Prostate gland (tissue), 2 donors: ENCODE measurements around the gene ARHGAP29. TPM values are rescaled to one million over a fixed set of nuclear protein-coding genes. Genes with fewer than 3 reads are reported as not detected.
"Not testable (repeated sequence)": the region's sequence is repeated elsewhere in the genome, so short reads cannot be mapped to it uniquely, and the experiment has no call there.

Experiments
- DNase-seq: peaks from one replicate; pipeline ENCODE4 v3.0.0-alpha.2; 2019; ENCODE audit warnings: low spot score
- H3K27ac ChIP-seq, 2 donors: fragments of 200-600 bp; sonication (generic); 2 replicates each; pipeline ENCODE4 v1.5.1; 2017 to 2019
- H3K27me3 ChIP-seq: fragments of 200-600 bp; sonication (generic); replicated peaks from 2 replicates; pipeline ENCODE4 v1.5.1; 2019; ENCODE audit not compliant: insufficient read depth
- H3K36me3 ChIP-seq, 2 donors: fragments of 200-600 bp; sonication (generic); 1 replicate in 1 of 2; 2 replicates in 1 of 2; pipeline versions ENCODE4 v1.5.1 to v1.8.1; 2017 to 2019
- H3K4me1 ChIP-seq: fragments of 200-600 bp; sonication (generic); replicated peaks from 2 replicates; pipeline ENCODE4 v1.5.1; 2019
- H3K4me3 ChIP-seq, 2 donors: fragments of 200-600 bp; sonication (generic); 2 replicates each; pipeline ENCODE4 v1.5.1; 2017 to 2019
- H3K9me3 ChIP-seq: fragments of 200-600 bp; sonication (generic); 2 replicates; pipeline ENCODE4 v1.5.1; 2017
- CTCF ChIP-seq, 4 experiments: fragments of 200-600 bp in 2 of 4; fragments of 450-650 bp in 2 of 4; sonication (generic) in 2 of 4; IDR thresholded peaks; 1 replicate in 3 of 4; 2 replicates in 1 of 4; pipeline ENCODE4 v1.5.1; 2016 to 2019; ENCODE audit warnings: antibody characterized with exemption in 4 of 4, mild to moderate bottlenecking in 2 of 4, moderate library complexity in 2 of 4
- POLR2A ChIP-seq: fragments of 450-650 bp; IDR thresholded peaks from one replicate; pipeline ENCODE4 v1.6.1; 2016; ENCODE audit warnings: antibody characterized with exemption, mild to moderate bottlenecking
- POLR2AphosphoS5 ChIP-seq: sonication (generic); formaldehyde crosslinking; IDR thresholded peaks from one replicate; pipeline ENCODE4 v1.6.1; 2017; ENCODE audit warnings: antibody characterized with exemption
- WGBS: methylation state at CpG from one replicate; pipeline ENCODE4 v1.1.5; 2018; 5-methylcytosine and 5-hydroxymethylcytosine counted together
- intact Hi-C: fragments of 100-400 bp; cut with DNase I; formaldehyde crosslinking; loops from one replicate; pipeline ENCODE4 v1.14.2; 2022
- total RNA-seq, 2 donors: library from RNA; depleted of rRNA; stranded (reverse); fragments of >200 nt; gene quantifications; one replicate each; pipeline ENCODE4 v1.1.0, GENCODE V29; 2016

The ARHGAP29 gene
- total RNA-seq, 2 donors from 2014 or later: 27.8 to 32.9 TPM

GRCh38 chr1:94160811-94161210 lies 76.6 kb downstream of the ARHGAP29 start:
- WGBS: 63% methylated on average over 4 of the region's 4 CpGs
- Histone ChIP-seq H3K27ac (no peak overlapping the region), H3K36me3 (no peaks in the 10 kb centered on the region), H3K27me3 (no peaks in the 10 kb centered on the region), H3K4me1 (no peaks in the 10 kb centered on the region), H3K4me3 (no peak overlapping the region), H3K9me3 (no peaks in the 10 kb centered on the region)
- intact Hi-C loops: no loop called here
- TF ChIP-seq POLR2AphosphoS5 (no peak), POLR2A (no peak), CTCF (IDR thresholded peaks at IDR 0.05) (no peak)
- no peak for DNase-seq

GRCh38 chr1:94156096-94156625 lies 81.2 kb downstream of the ARHGAP29 start:
- H3K4me1 ChIP-seq: no peaks in the 10 kb centered on the region
- H3K4me3 ChIP-seq: no peak overlapping the region
- WGBS: 22% methylated on average over 1 of the region's 1 CpG
- no peaks in the 10 kb centered on the region for H3K27me3 ChIP-seq
- no peak overlapping the region for H3K27ac ChIP-seq
- TF ChIP-seq POLR2A (no peak), CTCF (IDR thresholded peaks at IDR 0.05) (no peak), POLR2AphosphoS5 (no peak)
- H3K36me3 ChIP-seq: no peaks in the 10 kb centered on the region
- H3K9me3 ChIP-seq: no peaks in the 10 kb centered on the region
- intact Hi-C loops: no loop called here
- DNase-seq: no peak

- Histone ChIP-seq H3K9me3 (no peaks in the 10 kb centered on the region), H3K27ac (no peak overlapping the region), H3K36me3 (no peaks in the 10 kb centered on the region), H3K4me3 (no peak overlapping the region), H3K27me3 (no peaks in the 10 kb centered on the region), H3K4me1 (no peaks in the 10 kb centered on the region)
- DNase-seq: no peak
- intact Hi-C loops: no loop called here
- 83% methylated on average over 1 of the region's 1 CpG for WGBS
- TF ChIP-seq CTCF (IDR thresholded peaks at IDR 0.05): no peak
- no peak for TF ChIP-seq POLR2AphosphoS5
- TF ChIP-seq POLR2A: no peak
These were observed 82.4 kb downstream of the ARHGAP29 start for GRCh38 chr1:94154989-94155388.

GRCh38 chr1:94153133-94153532 lies 84.3 kb downstream of the ARHGAP29 start:
- no peaks in the 10 kb centered on the region for H3K9me3 ChIP-seq
- H3K4me1 ChIP-seq: no peaks in the 10 kb centered on the region
- TF ChIP-seq POLR2AphosphoS5: no peak
- TF ChIP-seq POLR2A: no peak
- no peak for TF ChIP-seq CTCF (IDR thresholded peaks at IDR 0.05)
- no peak for DNase-seq
- no peaks in the 10 kb centered on the region for H3K36me3 ChIP-seq
- intact Hi-C loops: no loop called here
- 39% methylated on average over 1 of the region's 1 CpG for WGBS
- no peak overlapping the region for H3K4me3 ChIP-seq
- no peak overlapping the region for H3K27ac ChIP-seq
- no peaks in the 10 kb centered on the region for H3K27me3 ChIP-seq

- H3K27me3 ChIP-seq, H3K9me3 ChIP-seq, H3K36me3 ChIP-seq, DNase-seq, H3K4me1 ChIP-seq, intact Hi-C loops, H3K4me3 ChIP-seq, H3K27ac ChIP-seq: not testable (repeated sequence)
These were observed 88.2 kb downstream of the ARHGAP29 start for GRCh38 chr1:94149166-94149565.
